ENCODE results near the gene PIM3.
A peak's percentile ranks its signal among the peaks of the same experiment; 100 is the strongest.

PIM3 gene

DNA sequence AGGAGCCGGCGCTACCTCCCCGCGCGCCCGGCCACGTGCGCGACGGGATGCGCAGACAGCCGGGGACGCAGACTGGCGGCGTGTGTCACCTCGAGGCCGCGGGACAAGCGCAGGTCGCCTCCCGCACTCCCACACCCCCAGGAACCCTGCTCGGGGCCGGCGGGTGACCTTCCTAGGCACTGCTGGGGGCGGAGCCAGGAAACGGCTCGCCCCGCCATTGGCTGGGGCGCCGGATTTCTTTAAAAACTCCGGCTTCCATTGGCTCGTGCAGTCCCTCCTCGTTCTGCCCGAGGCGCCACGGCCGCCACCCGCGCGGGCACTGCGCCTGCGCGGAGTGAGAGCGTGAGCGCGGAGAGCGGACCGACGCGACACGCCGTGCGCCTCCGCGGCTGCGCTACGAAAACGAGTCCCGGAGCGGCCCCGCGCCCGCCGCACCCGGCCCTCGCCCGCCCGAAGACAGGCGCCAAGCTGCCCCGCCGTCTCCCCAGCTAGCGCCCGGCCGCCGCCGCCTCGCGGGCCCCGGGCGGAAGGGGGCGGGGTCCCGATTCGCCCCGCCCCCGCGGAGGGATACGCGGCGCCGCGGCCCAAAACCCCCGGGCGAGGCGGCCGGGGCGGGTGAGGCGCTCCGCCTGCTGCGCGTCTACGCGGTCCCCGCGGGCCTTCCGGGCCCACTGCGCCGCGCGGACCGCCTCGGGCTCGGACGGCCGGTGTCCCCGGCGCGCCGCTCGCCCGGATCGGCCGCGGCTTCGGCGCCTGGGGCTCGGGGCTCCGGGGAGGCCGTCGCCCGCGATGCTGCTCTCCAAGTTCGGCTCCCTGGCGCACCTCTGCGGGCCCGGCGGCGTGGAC, at the start of gene PIM3:
PIM3 (plus strand) TSS at position 614 of the 846 bp plus-strand sequence; CDS start at position 790, 176 bp downstream.
- peak; percentile 90 to 94 for DNase-seq (ENCODE audit: low read depth in 2 of 2)

DNA sequence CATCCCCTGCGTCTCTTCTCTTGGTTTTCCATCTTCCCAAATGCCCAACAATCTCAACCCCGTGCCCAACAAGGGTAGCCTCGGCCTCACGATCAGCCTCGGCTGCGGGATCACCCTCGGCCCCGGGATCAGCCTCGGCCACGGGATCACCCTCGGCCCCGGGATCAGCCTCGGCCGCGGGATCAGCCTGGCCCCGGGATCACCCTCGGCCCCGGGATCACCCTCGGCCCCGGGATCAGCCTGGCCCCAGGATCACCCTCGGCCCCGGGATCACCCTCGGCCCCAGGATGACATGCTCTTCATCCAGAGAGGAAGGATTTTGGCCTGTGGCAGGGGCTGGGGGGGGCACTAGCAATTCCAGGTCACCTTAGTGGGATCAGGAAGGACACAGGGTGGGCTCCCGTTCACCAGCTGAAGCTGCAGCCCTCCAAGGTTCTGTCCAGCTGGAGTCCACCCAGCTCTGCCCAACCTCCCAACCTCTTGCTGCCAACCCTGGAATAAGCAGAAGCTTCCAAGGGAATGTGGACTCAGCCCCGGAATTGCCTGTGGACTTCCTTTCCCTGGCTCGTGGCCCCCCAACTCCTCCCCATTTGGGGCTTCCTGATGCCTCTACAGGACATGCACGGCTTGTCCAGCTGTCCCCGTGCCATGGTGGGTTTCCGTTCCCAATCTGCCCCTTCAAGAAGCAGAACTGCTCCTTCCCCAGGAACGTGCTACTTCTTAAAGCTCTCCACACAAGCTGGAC, 48.5 kb upstream of the PIM3 start:
- DNase-seq (ENCODE audit: low read depth in 2 of 2): no peak

DNA sequence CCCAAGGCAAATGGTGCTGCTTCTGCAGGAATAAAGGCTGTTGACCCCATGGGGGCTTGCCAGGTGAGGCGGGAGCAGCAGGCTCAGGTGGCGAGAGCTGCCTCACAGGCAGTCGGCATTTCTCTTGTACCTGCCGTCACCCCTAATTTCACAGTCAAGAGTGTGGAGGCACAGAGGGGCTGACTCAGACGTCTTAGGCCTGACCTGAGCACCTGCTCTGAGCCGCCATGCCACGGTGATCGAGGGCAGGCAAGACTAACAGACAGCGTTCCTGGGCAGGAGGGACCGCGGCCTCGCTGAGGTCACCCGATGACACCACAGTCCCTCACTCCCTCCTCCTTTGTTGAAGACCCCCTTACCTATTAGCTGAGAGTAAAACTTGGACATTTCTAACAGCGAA, 47.5 kb upstream of the PIM3 start:
- no peak for DNase-seq (ENCODE audit: low read depth in 2 of 2)

DNA sequence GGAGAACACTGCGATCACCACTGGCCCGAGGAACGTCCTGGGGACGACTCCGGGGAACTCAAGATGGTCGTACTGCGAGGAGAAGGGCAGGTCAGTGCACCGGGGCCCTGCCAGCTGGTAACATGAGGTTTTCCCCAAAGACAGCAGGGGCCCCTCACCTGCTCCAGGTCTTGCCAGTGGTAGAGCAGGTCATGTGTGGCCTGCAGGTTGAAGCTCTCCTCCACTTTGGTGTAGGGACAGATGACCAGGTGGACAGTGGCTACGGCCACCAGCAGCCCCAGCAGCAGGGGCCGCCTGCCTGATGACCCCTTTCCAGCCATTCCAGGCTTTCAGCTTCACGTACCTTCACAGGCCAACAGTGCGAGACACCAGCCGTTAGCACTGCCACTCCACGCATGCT, 47.1 kb upstream of the PIM3 start:
- no peak for DNase-seq (ENCODE audit: low read depth in 2 of 2)

DNA sequence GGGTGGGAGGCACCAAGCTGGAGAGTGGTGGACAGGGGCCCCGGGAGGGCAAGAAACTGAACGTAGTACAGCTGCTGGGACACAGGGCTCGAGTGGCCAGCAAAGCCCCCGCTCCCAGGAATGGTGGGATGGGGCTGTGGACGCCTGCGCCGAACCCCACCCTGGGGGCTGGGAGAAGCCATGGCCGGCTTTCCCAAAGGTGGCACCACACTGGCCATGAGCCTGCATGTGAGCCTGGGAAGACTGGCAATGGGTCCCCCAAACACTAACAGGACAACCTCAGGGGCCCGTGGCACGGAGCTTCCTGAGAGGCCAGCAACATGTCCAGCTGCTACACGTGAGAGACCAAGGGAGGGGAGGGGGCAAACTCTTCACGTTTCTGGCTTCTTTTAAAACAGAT, 46.3 kb upstream of the PIM3 start:
- no peak for DNase-seq (ENCODE audit: low read depth in 2 of 2)

DNA sequence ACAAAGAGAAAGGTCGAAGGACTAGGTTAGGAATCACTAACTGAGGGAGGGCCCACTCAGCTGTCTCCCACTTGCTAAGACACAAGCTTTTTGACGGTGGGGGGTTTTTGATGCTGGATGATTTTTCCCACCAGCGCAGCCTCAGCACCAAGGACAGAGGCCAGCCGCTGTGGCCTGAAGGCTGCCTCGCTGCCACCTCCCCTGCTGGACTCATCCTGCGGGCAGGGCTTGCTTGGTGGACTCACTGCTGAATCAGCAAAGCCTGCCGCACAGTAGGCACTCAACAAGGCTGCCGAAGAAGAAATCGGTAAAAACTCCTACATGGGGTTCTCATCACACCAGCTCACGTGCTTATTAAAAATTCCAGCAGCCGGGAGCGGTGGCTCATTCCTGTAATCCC, 45.0 kb upstream of the PIM3 start:
- no peak for DNase-seq (ENCODE audit: low read depth in 2 of 2)

DNA sequence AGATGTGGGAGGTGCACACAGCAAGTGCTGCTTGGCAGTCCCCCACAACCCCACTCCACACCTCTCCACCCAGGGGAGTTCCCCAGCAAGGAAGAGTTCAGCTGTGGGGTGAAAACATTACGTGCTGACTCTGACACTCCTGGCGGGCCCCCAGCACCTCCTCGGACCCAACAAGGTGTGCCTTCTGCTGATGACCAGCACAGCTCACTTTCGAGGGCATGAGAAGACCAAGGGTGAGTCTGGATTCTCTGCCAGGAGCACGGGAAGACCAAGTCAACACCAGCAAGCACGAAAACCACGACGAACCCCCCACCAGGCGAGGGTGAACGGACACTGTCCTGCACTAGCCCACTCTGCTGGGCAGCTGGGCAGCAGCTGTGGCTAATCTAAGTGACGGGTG, 43.7 kb upstream of the PIM3 start:
- no peak for DNase-seq (ENCODE audit: low read depth in 2 of 2)

DNA sequence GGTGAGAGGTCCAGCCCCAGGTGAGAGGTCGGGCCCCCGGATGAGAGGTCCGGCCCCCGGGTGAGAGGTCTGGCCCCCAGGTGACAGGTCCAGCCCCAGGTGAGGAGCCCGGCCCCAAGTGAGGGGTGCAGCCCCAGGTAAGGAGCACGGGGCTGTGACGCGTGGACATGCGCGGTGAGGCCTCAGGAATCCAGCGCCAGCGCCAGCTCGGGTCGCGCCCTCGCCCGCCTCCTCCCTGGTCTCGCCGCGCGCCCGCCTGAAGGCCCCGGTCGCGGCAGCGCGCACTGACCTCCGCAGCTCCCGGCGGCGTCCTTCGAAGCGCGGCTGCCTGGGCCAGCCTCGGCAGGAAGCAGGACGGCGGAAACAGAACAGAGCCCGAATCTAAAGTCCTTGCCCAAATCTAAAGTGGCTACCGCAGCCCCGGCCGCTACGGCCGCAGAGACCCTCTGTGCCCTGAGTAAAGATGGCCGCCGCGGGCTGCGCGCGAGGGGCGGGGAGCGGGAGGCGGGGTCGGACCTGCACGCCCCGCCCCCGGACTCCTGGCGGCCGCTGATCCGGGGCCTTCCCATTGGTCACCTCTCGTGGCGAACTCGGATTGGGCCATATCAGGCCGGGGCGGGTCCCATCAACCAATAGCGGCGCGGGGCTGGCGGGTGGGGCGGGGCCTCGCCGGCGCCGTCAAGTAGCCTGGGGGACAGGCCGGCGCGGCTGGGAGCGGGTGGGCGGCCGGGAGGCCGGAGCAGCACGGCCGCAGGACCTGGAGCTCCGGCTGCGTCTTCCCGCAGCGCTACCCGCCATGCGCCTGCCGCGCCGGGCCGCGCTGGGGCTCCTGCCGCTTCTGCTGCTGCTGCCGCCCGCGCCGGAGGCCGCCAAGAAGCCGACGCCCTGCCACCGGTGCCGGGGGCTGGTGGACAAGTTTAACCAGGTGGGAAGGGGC, 42.3 kb upstream of the PIM3 start, which contains the start of the genes ALG12 and CRELD2:
ALG12 (minus strand) TSS at position 465 of the 937 bp plus-strand sequence. CDS start 4,673 bp downstream, outside the sequence.
CRELD2 (plus strand) TSS at position 661 of the 937 bp plus-strand sequence; CDS start at position 797, 136 bp downstream.
- peak; percentile 94 to 96 for DNase-seq (ENCODE audit: low read depth in 2 of 2)

DNA sequence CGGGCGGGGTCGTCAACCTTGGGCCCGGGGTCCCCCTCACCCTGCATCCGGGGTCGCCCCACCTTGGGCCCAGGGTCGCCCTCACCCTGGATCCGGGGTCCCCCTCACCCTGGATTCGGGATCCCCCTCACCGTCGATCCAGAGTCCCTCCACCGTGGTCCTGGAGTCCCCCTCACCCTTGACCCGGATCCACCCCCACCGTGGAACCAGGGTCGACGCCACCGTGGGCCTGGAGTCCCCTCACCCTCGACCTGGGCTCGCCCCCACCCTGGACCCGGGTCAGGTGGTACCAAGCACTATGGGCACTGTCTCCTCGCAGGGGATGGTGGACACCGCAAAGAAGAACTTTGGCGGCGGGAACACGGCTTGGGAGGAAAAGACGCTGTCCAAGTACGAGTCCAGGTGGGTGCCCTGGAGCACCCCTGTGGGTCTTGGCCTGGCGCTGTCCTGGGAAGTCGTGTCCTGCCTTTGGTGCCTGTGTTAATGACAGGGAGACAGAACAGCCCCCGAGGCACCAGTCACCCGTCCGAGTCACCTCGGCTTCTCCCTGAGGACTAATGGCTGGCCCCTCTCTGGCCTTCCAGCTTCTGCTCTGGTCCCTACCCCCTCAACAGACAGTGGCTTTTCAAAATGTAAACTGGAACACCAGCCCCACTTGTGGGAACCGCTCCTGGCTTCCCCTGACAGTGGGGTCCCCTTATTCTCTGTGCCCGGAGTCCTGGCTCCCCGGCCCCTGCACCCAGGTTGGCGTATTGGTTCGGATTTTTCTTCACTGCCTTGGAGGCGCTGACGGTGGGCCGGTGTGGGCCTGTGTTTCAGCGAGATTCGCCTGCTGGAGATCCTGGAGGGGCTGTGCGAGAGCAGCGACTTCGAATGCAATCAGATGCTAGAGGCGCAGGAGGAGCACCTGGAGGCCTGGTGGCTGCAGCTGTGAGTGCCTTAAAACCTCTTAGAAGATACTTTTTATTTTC, 41.4 kb upstream of the PIM3 start:
- no peak for DNase-seq (ENCODE audit: low read depth in 2 of 2)

DNA sequence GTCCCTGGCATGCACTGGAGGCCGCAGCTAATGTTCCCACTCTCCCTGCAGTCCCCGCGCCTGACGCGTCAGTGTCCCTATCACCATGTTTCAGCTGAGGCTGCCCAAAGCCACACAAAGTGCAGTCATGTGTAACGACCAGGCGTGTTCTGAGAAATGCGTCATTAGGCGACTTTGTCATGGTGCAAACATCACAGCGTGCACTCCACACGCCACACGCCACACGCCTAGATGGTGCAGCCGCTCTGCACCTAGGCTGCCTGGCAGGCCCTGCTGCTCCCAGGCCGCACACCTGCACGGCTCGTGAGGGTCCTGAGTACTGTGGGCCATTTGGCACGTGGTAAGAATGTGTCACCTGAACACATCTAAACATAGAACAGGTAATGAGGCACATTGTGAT, 39.7 kb upstream of the PIM3 start:
- no peak for DNase-seq (ENCODE audit: low read depth in 2 of 2)

DNA sequence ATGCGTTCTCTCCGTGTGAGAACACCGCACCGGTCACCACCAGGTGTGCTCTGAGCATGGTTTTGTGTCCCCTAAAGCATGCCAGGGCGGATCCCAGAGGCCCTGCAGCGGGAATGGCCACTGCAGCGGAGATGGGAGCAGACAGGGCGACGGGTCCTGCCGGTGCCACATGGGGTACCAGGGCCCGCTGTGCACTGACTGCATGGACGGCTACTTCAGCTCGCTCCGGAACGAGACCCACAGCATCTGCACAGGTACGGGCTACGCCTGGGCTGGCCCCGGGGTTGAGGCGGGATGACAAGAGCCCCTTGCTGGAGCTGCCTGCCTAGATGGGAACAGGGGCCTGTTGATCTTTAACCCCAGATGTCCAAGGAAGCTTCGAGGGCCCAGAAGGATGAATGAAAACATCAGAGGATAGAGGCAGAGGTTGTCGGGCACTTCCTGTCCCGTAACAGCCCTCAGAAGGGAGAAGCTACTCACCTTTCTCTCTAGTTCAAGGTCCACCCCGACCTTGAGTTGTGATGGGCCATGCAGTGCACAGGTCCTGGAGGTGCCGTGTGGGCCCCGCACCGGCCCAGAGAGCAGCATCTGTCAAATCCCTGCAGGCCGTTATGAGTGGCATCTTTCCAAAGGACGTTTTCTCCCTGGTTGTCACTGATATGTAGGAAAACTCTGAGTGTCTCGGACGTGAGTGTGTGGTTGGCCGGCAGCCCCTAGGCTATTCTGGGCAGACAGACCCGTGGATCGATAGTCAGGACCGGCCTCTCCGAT, 38.9 kb upstream of the PIM3 start:
- no peak for DNase-seq (ENCODE audit: low read depth in 2 of 2)

DNA sequence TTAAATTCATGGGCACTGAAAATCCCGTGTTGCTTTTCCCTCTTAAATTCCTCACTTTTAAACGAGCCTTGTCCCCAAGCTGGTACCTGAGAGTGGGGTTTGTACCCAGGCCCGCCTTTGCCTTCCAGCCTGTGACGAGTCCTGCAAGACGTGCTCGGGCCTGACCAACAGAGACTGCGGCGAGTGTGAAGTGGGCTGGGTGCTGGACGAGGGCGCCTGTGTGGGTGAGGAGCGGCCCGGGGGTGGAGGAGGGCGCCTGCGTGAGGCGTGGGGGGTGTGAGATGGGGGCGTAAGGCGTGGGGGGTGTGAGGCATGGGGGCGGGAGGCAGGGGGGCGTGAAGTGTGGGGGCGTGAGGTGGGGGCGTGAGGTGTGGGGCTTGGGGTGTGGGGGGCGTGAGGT, 38.1 kb upstream of the PIM3 start:
- no peak for DNase-seq (ENCODE audit: low read depth in 2 of 2)

DNA sequence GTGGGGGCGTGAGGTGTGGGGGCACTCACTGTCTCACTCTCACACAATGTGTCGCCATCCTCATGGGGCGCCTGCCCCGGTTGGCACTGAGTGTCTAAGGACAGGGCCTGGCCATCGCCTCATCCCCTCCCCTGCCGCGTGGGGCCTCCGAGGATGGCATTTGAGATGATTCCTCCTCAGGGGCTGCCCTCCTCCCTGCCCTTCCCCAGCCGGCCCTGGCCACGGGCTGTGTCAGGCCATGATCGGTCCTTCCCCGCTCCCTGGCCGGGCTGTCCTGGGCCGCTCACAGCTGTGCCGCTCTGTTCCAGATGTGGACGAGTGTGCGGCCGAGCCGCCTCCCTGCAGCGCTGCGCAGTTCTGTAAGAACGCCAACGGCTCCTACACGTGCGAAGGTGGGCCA, 37.6 kb upstream of the PIM3 start:
- DNase-seq (ENCODE audit: low read depth in 2 of 2): no peak

DNA sequence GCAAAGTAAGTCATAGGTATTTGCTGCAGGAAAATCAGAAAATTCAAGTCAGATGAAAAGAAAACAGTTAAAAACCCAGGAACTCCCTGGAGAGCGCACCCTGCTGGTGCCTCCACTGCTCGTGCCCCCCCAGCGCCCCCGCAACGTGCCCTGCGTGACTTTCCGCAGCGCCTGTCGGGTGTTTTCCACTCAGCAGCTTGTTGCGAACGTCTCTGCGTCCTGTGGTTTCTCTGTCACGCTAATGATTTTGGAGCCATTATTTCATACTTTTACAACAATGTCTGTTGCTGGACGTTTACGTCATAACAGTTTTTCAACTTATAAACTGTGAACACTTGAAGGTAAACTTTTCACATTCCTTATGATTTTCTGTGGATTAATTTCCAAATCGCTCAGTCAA, 37.1 kb upstream of the PIM3 start:
- no peak for DNase-seq (ENCODE audit: low read depth in 2 of 2)

DNA sequence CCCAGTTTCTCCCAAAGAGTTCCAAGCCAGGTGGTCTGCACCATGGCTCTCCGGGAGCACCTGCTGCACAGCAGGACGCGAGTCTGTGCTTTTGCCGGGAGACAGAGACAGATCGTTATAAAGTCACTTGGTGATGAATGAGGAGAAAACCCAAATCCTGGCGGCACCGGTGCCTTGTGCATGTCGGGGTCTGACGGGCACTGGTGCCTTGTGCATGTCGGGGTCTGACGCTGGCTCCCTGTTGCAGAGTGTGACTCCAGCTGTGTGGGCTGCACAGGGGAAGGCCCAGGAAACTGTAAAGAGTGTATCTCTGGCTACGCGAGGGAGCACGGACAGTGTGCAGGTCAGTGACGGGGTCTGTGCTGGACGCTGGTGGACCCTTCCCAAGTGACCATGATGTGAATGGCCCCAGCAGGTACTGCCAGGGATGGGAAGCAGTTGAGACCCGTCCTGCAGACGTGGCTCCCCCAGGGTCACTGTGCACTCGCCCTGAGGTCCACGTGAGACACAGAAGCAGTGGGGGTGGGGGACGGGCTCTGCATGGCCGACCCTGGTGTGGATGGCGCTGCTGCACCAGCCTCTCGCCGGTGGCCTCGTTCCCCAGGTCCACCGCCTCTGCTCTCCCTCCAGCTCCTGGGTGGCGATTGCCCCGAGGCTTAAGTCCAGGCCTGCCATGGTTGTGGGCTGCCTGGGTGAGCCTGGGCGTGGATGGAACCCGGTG, 36.3 kb upstream of the PIM3 start:
- DNase-seq (ENCODE audit: low read depth in 2 of 2): no peak

DNA sequence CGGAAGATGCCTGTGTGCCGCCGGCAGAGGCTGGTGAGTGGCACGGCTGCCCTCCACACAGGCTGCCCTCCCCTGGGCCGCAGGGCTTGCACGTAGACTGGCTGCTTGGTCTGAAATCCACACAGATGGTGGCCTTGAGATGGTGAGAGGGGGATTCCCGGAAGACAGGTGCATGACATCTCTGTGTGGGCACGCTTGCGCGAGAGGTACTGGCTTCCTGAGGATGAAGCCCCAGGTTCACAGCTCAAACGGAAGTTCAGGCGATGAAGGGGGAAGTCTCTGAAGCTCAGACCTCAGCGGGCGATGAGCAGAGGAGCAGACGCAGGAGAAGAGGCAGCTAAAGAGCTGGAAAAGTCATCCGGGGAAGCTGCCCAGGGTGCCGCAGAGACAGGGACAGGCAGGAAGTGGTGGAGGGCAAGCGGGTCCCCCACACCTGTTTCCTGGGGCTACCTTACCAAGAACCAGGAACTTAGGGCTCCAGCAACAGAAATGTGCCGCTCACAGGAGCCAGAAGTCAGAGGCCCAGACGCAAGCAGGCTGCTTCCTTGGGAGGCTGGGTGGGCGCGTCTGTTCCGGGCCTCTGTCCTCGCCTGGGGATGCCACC, 34.9 kb upstream of the PIM3 start:
- peak; percentile 67 to 68 for DNase-seq (ENCODE audit: low read depth in 2 of 2)

DNA sequence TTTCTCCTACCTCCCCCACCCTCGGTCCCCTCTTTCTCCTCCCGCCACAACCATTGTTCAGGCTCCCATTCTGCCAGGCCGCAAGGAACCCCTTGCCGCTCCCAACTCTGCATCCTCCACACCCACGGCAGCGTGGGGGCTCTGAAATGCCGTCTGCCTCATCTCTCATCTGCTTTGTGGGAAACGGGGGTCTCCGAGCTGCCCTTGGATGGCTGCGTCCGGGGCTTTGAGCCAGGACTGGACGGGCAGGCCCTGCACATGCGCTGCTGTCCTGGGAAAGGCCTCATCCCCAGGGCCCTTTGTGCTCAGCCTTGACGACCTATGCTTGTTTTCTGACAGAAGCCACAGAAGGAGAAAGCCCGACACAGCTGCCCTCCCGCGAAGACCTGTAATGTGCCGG, 33.7 kb upstream of the PIM3 start:
- no peak for DNase-seq (ENCODE audit: low read depth in 2 of 2)

DNA sequence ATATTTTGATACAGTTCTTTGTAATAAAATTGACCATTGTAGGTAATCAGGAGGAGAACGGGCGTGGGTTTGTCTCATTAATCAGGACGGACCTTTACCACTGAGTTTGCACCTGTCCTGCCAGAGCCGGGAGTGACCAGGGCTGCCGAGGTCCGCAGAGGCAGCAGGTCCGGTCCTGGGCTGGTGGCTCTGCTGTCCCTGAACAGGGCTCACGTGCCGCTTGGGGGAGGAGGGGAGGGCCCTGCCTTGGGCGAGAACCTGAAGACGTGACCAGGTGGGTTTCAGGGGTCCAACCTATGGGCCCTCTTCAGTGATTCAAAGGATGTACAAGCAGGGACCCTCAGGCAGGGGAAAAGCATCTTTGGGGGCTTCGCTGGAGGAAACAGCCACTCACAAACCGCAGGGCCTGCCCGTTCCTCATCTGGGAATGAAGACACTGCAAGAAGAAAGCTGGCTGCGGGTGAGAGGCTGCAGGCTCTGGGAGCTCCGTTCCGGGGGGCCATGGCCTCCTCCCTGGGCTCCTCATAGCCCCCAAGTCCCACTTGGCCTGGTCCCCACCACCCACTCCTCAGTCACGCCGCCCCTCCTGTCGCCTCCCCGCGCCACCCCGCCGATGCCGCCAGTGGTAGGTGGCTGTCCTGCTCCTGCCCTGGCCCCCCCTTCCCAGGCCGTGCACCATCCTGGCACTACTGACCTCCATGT, 32.9 kb upstream of the PIM3 start:
- DNase-seq (ENCODE audit: low read depth in 2 of 2): no peak

All from stimulated activated CD8-positive, alpha-beta memory T cell treated with anti-CD3 and anti-CD28 coated beads, Interleukin-7, amount 100 ng/mL, for 4 hours (primary cell).